Common myeloid progenitor, CD34-positive (primary cell): ENCODE results near the gene TRIM22.

Source experiments
- CTCF ChIA-PET: fragments of 350-600 bp; sonication (Branson Sonifier 250); formaldehyde crosslinking; loops from one replicate; lab custom pipeline; 2021; ENCODE audit warnings: antibody characterized with exemption; lab: Charles Lee
- POLR2A ChIA-PET: fragments of 350-600 bp; sonication (Branson Sonifier 250); formaldehyde crosslinking; loops from one replicate; lab custom pipeline; 2021; ENCODE audit warnings: antibody characterized with exemption; lab: Charles Lee
- DNase-seq, 3 donors: peaks; one replicate each; pipeline versions ENCODE4 v3.0.0 to v3.0.0-alpha.2; 2013
- H3K27ac ChIP-seq, 2 experiments: 1 replicate in 1 of 2; 2 replicates in 1 of 2; pipeline ENCODE4 v1.7.0; 2013; ENCODE audit warnings: inconsistent platforms in 2 of 2, low read length in 2 of 2, mild to moderate bottlenecking in 2 of 2, low read depth in 1 of 2, moderate library complexity in 1 of 2; ENCODE audit not compliant: severe bottlenecking in 2 of 2, insufficient read depth in 1 of 2, poor library complexity in 1 of 2
- H3K27me3 ChIP-seq, 5 experiments: replicated peaks in 2 of 5; 1 replicate in 3 of 5; 2 replicates in 2 of 5; pipeline versions ENCODE4 v1.6.1 to v1.7.0; 2013; ENCODE audit warnings: low read length in 4 of 5, mild to moderate bottlenecking in 2 of 5, moderate library complexity in 2 of 5, inconsistent platforms in 1 of 5; ENCODE audit not compliant: insufficient read depth in 5 of 5, control insufficient read depth in 4 of 5
- H3K36me3 ChIP-seq, 4 experiments: 1 replicate in 2 of 4; 2 replicates in 2 of 4; pipeline versions ENCODE4 v1.6.1 to v1.7.0; 2013; ENCODE audit warnings: low read length in 3 of 4, control low read depth in 1 of 4, mild to moderate bottlenecking in 1 of 4; ENCODE audit not compliant: control insufficient read depth in 4 of 4, insufficient read depth in 4 of 4
- H3K4me1 ChIP-seq, 4 experiments: 1 replicate in 3 of 4; 2 replicates in 1 of 4; pipeline versions ENCODE4 v1.6.1 to v1.7.1; 2013; ENCODE audit warnings: low read length in 3 of 4, mild to moderate bottlenecking in 3 of 4, control low read depth in 1 of 4, inconsistent platforms in 1 of 4, moderate library complexity in 1 of 4; ENCODE audit not compliant: control insufficient read depth in 4 of 4, insufficient read depth in 4 of 4; ENCODE audit errors: control extremely low read depth in 1 of 4
- H3K4me3 ChIP-seq, 7 experiments: 1 replicate in 4 of 7; 2 replicates in 3 of 7; pipeline versions ENCODE4 v1.5.1 to v1.7.0; 2013; ENCODE audit warnings: mild to moderate bottlenecking in 7 of 7, low read length in 6 of 7, moderate library complexity in 6 of 7, inconsistent platforms in 2 of 7, low read depth in 2 of 7, control low read depth in 1 of 7; ENCODE audit not compliant: insufficient read depth in 4 of 7, control insufficient read depth in 1 of 7; ENCODE audit errors: extremely low read depth in 1 of 7
- H3K9me3 ChIP-seq, 5 experiments: 1 replicate in 4 of 5; 2 replicates in 1 of 5; pipeline versions ENCODE4 v1.6.1 to v1.7.1; 2013; ENCODE audit warnings: low read length in 4 of 5, mild to moderate bottlenecking in 2 of 5, inconsistent platforms in 1 of 5, low read depth in 1 of 5, moderate library complexity in 1 of 5; ENCODE audit not compliant: control insufficient read depth in 4 of 5, insufficient read depth in 2 of 5; ENCODE audit errors: control extremely low read depth in 1 of 5
- WGBS: methylation state at CpG from one replicate; pipeline ENCODE4 v1.1.5; 2013; ENCODE audit not compliant: insufficient coverage; 5-methylcytosine and 5-hydroxymethylcytosine counted together

The TRIM22 gene

DNA sequence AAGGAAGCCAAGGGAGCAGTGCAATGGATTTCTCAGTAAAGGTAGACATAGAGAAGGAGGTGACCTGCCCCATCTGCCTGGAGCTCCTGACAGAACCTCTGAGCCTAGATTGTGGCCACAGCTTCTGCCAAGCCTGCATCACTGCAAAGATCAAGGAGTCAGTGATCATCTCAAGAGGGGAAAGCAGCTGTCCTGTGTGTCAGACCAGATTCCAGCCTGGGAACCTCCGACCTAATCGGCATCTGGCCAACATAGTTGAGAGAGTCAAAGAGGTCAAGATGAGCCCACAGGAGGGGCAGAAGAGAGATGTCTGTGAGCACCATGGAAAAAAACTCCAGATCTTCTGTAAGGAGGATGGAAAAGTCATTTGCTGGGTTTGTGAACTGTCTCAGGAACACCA is 6.6 kb downstream of the TRIM22 start:
- ChIA-PET CTCF (interaction anchor here (1.0 kb wide), 1 partner anchor 12 kb away, joined by 3 read pairs; no protein-coding TSS in a partner anchor), POLR2A (no interaction called here)
- WGBS = 94% methylated on average over 2 of the region's 2 CpGs
- no peak for DNase-seq
- no peak overlapping the region for H3K27ac ChIP-seq
- no peak overlapping the region for H3K4me3 ChIP-seq
- H3K36me3 ChIP-seq = peaks cover 16 to 40% (median 28%) of the 10 kb centered on the region in 4 experiments
- no peaks in the 10 kb centered on the region for H3K9me3 ChIP-seq
- no peaks in the 10 kb centered on the region for H3K27me3 ChIP-seq
- H3K4me1 ChIP-seq = peaks cover 5 to 19% (median 10%) of the 10 kb centered on the region in 4 experiments

DNA sequence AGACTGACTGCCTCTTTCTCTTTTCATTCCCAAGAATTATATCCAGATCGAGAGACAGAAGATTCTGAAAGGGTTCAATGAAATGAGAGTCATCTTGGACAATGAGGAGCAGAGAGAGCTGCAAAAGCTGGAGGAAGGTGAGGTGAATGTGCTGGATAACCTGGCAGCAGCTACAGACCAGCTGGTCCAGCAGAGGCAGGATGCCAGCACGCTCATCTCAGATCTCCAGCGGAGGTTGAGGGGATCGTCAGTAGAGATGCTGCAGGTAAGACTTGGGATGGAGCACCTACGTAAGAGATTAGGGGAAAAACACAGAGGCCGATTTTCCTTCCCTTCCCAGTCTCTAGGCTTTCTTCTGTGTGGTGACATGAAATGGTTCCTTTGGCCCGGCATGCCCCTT is 8.7 kb downstream of the TRIM22 start:
- Histone ChIP-seq H3K27ac (no peak overlapping the region), H3K4me1 (peaks cover 0 to 8% (median 3%) of the 10 kb centered on the region in 4 experiments), H3K9me3 (no peaks in the 10 kb centered on the region), H3K36me3 (peaks cover 17 to 56% (median 31%) of the 10 kb centered on the region in 4 experiments), H3K4me3 (no peak overlapping the region), H3K27me3 (no peaks in the 10 kb centered on the region)
- 96% methylated on average over 3 of the region's 7 CpGs for WGBS
- ChIA-PET CTCF (no interaction called here), POLR2A (interaction anchor here (0.5 kb wide), 1 partner anchor 1819 kb away, joined by 3 read pairs; no protein-coding TSS in a partner anchor)
- DNase-seq = no peak

DNA sequence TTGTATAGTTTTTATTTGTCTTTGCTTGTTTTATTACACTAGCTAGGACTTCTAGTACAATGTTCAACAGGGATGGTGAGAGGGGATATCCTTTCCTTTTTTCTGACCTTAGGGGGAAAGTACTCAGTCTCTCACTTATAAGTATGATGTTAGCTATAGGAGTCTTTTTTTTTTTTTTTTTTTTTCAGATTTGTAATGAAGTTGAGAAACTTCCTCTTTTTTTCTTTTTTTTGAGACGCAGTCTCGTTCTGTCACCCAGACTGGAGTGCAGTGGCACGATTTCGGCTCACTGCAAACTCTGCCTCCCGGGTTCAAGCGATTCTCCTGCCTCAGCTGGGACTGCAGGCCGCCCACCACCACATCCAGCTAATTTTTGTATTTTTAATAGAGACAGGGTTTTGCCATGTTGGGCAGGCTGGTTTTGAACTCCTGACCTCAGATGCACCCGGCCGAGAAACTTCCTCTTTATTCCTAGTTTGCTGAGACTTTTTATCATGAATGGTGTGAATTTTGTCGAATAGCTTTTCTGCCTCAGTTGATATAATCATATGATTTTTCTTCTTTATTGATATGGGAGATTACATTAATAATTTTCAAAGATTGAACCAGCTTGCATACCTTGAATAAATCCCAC is 10.9 kb downstream of the TRIM22 start:
- WGBS = no CpG with 5 or more reads among the region's 10 CpGs
- H3K4me3 ChIP-seq = peak overlapping the region in 2 of 7 experiments; percentile 33 to 36
- H3K9me3 ChIP-seq = no peaks in the 10 kb centered on the region
- ChIA-PET POLR2A (interaction anchor here (0.9 to 2.0 kb wide), 2 partner anchors 11 to 16 kb away, joined by 5 to 7 read pairs; partner anchors contain the start of gene TRIM22), CTCF (interaction anchor here (0.6 to 3.5 kb wide), 5 partner anchors 9 to 1154 kb away, joined by 3 to 18 read pairs (median 3); partner anchors contain the start of genes TRIM22 and TRIM5)
- no peaks in the 10 kb centered on the region for H3K4me1 ChIP-seq
- no peak overlapping the region for H3K27ac ChIP-seq
- no peaks in the 10 kb centered on the region for H3K27me3 ChIP-seq
- H3K36me3 ChIP-seq = peaks cover 14 to 72% (median 33%) of the 10 kb centered on the region in 4 experiments
- peak in 2 of 3 donors; percentile 55 to 63 for DNase-seq

DNA sequence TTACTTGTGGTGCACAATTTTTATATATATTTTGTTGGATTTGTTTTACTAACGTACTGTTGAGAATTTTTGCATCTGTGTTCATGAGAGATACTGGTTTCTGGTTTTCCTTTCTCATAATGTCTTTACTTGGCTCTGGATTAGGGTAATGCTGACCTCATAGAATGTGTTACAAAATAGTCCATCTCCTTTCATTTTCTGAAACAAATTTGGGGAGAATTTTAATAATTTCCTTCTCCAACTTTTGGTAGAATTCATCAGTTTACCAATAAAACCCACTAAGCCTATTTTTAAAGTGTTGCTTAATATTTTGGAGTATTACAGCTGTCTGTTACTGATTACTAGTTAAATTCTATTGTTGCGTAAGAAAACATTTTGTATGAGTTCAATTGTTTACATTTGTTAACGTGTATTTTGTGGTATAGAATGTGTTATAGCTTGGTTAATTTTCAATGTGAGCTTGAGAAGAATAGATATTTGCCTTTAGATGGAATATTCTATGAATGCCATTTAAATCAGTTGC is 11.5 kb downstream of the TRIM22 start:
- ChIA-PET CTCF (interaction anchor here (0.7 to 3.5 kb wide), 5 partner anchors 9 to 16 kb away, joined by 3 to 18 read pairs (median 3); partner anchors contain the start of genes TRIM22 and TRIM5), POLR2A (interaction anchor here (2.0 kb wide), 1 partner anchor 12 kb away, joined by 7 read pairs; the partner anchor contains the start of gene TRIM22)
- WGBS = 45% methylated on average over 2 of the region's 3 CpGs
- Histone ChIP-seq H3K4me3 (no peak overlapping the region), H3K36me3 (peaks cover 14 to 75% (median 31%) of the 10 kb centered on the region in 4 experiments), H3K4me1 (no peaks in the 10 kb centered on the region), H3K27me3 (no peaks in the 10 kb centered on the region), H3K9me3 (no peaks in the 10 kb centered on the region), H3K27ac (no peak overlapping the region)
- no peak for DNase-seq

DNA sequence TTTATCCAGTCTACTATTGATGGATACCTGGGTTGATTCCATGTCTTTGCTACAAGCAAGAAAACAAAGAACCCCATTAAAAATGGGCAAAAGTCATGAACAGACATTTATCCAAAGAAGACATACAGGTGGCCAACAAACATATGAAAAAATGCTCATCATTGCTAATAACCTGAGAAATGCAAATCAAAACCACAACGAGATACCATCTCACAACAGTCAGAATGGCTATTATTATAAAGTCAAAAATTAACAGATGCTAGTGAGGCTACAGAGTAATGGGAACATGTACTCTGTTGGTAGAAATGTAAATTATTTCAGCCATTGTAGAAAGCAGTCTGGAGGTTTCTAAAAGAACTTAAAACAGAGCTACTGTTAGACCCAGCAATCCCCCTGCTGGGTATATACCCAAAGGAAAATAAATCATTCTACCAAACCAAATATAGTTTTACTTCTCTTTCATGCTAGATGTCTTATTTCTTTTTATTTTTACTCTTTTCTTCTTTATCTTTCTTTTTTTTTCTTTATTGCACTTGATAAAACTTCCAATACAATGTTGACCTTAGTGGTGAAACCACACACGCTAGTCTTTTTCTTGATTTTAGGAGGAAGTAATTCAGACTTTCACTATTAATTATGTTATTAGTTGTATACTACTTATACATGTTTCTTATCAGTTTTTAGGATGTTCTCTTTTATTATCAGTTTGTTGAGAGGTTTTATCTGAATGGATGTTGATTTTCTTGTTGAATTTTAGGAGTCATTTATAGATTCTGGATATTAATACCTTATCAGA is 14.3 kb downstream of the TRIM22 start:
- no peaks in the 10 kb centered on the region for H3K27me3 ChIP-seq
- no peak overlapping the region for H3K27ac ChIP-seq
- peaks cover 10 to 74% (median 24%) of the 10 kb centered on the region in 4 experiments for H3K36me3 ChIP-seq
- ChIA-PET POLR2A (interaction anchor here (0.7 kb wide), 1 partner anchor 9 kb away, joined by 3 read pairs; no protein-coding TSS in a partner anchor), CTCF (interaction anchor here (1.6 kb wide), 1 partner anchor 21 kb away, joined by 3 read pairs; no protein-coding TSS in a partner anchor)
- H3K9me3 ChIP-seq = no peaks in the 10 kb centered on the region
- WGBS = no CpG with 5 or more reads among the region's 2 CpGs
- no peaks in the 10 kb centered on the region for H3K4me1 ChIP-seq
- no peak overlapping the region for H3K4me3 ChIP-seq
- DNase-seq = no peak

DNA sequence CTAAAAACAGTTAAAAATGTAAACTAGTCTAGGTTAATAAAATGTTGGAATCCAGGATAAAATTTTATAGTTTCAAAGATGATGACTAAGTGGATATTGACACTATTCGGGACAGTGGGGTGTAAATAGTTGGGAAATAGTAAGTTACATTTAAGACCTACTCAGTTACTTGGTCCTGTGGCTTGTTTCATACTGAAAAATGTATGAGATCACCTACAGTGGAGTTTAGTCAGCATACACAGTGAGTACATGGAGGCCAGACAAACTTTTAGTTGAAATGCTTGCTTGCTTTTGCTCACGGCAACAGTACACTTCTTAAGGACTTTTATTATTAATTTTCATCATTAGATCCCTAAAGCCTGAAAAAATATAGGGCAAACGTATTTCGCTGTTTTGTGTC is 16.1 kb downstream of the TRIM22 start:
- POLR2A ChIA-PET = no interaction called here
- H3K4me3 ChIP-seq = no peak overlapping the region
- no peak for DNase-seq
- CTCF ChIA-PET = interaction anchor here (0.8 to 1.3 kb wide), 3 partner anchors 21 to 103 kb away, joined by 3 to 4 read pairs (median 4); partner anchors contain the start of gene TRIM5
- H3K4me1 ChIP-seq = no peaks in the 10 kb centered on the region
- no CpG with 5 or more reads among the region's 4 CpGs for WGBS
- no peak overlapping the region for H3K27ac ChIP-seq
- H3K9me3 ChIP-seq = no peaks in the 10 kb centered on the region
- H3K36me3 ChIP-seq = peaks cover 12 to 82% (median 29%) of the 10 kb centered on the region in 4 experiments
- no peaks in the 10 kb centered on the region for H3K27me3 ChIP-seq
